ENCODE measurements around the gene HIP1.

- TF ChIP-seq POLR2AphosphoS5 (IDR thresholded peaks at IDR 0.05; ENCODE audit: insufficient read depth in 1 of 2, low read depth in 1 of 2), result no peak
- TF ChIP-seq CTCF (IDR thresholded peaks at IDR 0.05), result no peak
- no peak for TF ChIP-seq POLR2A (IDR thresholded peaks at IDR 0.05)
Measured at GRCh38 chr7:75571209-75571608, 167.5 kb downstream of the HIP1 start.
